VCaP (cell line): ENCODE results near the gene ZFYVE9.
"Not testable (repeated sequence)": the region's sequence is repeated elsewhere in the genome, so short reads cannot be mapped to it uniquely, and the experiment has no call there.

Experiments used
- H3K27ac ChIP-seq: fragments of 450-650 bp; 2 replicates; pipeline ENCODE4 v1.5.1; 2017
- CTCF ChIP-seq: fragments of 450-650 bp; conservative IDR thresholded peaks from 2 replicates; pipeline ENCODE4 v1.5.1; 2017; ENCODE audit warnings: mild to moderate bottlenecking, moderate library complexity

Gene ZFYVE9

GRCh38 chr1:52368383-52369172, 226.7 kb downstream of the ZFYVE9 start:
- peak overlapping the region; percentile 89 for H3K27ac ChIP-seq
- peak; percentile 43 for TF ChIP-seq CTCF

- not testable (repeated sequence) for H3K27ac ChIP-seq
These were observed 228.0 kb downstream of the ZFYVE9 start for GRCh38 chr1:52369851-52370250.

- no peak for TF ChIP-seq CTCF
- no peak overlapping the region for H3K27ac ChIP-seq
These were observed 243.5 kb downstream of the ZFYVE9 start for GRCh38 chr1:52385376-52385775.

GRCh38 chr1:52386458-52386857, 244.6 kb downstream of the ZFYVE9 start:
- no peak overlapping the region for H3K27ac ChIP-seq
- TF ChIP-seq CTCF, result no peak

- no peak for TF ChIP-seq CTCF
These were observed 251.3 kb downstream of the ZFYVE9 start for GRCh38 chr1:52393174-52393573.

More at GRCh38 chr1:52393174-52393573, 251.3 kb downstream of the ZFYVE9 start:
- no peak overlapping the region for H3K27ac ChIP-seq
